ENCODE measurements around the gene SLC35F2.
"Not testable (repeated sequence)": the region's sequence is repeated elsewhere in the genome, so short reads cannot be mapped to it uniquely, and the experiment has no call there.

Gene SLC35F2

GRCh38 chr11:107770551-107770951 lies 88.0 kb downstream of the SLC35F2 start:
- TF ChIP-seq SNAI2 (CRISPR knock-in tag; IDR thresholded peaks at IDR 0.05): no peak
- no peak for TF ChIP-seq TSHZ2 (CRISPR knock-in tag; IDR thresholded peaks at IDR 0.05)
- no peak for TF ChIP-seq ESRRG (CRISPR knock-in tag; IDR thresholded peaks at IDR 0.05)
- TF ChIP-seq ISL1 (CRISPR knock-in tag; IDR thresholded peaks at IDR 0.05): no peak
- TF ChIP-seq ZFP3 (CRISPR knock-in tag; IDR thresholded peaks at IDR 0.05): no peak
- no peak for TF ChIP-seq RARB (CRISPR knock-in tag; IDR thresholded peaks at IDR 0.05)
- TF ChIP-seq CREB5 (CRISPR knock-in tag; IDR thresholded peaks at IDR 0.05; ENCODE audit: low read depth): no peak
- no peak for TF ChIP-seq PPARA (CRISPR knock-in tag; IDR thresholded peaks at IDR 0.05; ENCODE audit: borderline replicate concordance)
- TF ChIP-seq ZNF70 (CRISPR knock-in tag; IDR thresholded peaks at IDR 0.05): no peak
- no peak for TF ChIP-seq TCF4 (CRISPR knock-in tag; IDR thresholded peaks at IDR 0.05; ENCODE audit: borderline replicate concordance)
- peak; percentile 58 for ATAC-seq

GRCh38 chr11:107769189-107769588 lies 89.4 kb downstream of the SLC35F2 start:
- peak; percentile 27; the same call in 1 of the 3 replicates for ATAC-seq
- TF ChIP-seq TSHZ2 (CRISPR knock-in tag; IDR thresholded peaks at IDR 0.05) (no peak), CSRNP3 (CRISPR knock-in tag; IDR thresholded peaks at IDR 0.05) (no peak), ESRRG (CRISPR knock-in tag; IDR thresholded peaks at IDR 0.05) (no peak)

- ATAC-seq: not testable (repeated sequence)
Observed at GRCh38 chr11:107758719-107759355, 99.8 kb downstream of the SLC35F2 start.

- no peak for ATAC-seq
- no peak for TF ChIP-seq TOX (CRISPR knock-in tag; IDR thresholded peaks at IDR 0.05; ENCODE audit: borderline replicate concordance)
- no peak for TF ChIP-seq OSR1 (CRISPR knock-in tag; IDR thresholded peaks at IDR 0.05)
- no peak for TF ChIP-seq ARNTL (CRISPR knock-in tag; IDR thresholded peaks at IDR 0.05; ENCODE audit: borderline replicate concordance, low read depth)
- TF ChIP-seq CSRNP3 (CRISPR knock-in tag; IDR thresholded peaks at IDR 0.05): no peak
- no peak for TF ChIP-seq ZNF565 (CRISPR knock-in tag; conservative IDR thresholded peaks at IDR 0.05; ENCODE audit: low read depth)
- TF ChIP-seq ESRRG (CRISPR knock-in tag; IDR thresholded peaks at IDR 0.05): no peak
- TF ChIP-seq POU6F1 (CRISPR knock-in tag; IDR thresholded peaks at IDR 0.05; ENCODE audit: borderline replicate concordance, low read depth): no peak
- TF ChIP-seq SNAI2 (CRISPR knock-in tag; IDR thresholded peaks at IDR 0.05): no peak
Observed at GRCh38 chr11:107757661-107758060, 100.9 kb downstream of the SLC35F2 start.

All from SK-N-SH treated with all-trans-retinoic acid at 6 μM for 48 hours (cell line).